ENCODE data around the gene CD209.

The CD209 gene

GRCh38 chr19:7694499-7694898 lies 52.8 kb downstream of the CD209 start:
- no peak overlapping the region for H3K4me3 ChIP-seq (ENCODE audit: low read depth, low read length)
- TF ChIP-seq CTCF (IDR thresholded peaks at IDR 0.05; ENCODE audit: low read depth, low read length, missing control alignments) = no peak
- DNase-seq (ENCODE audit: low read depth) = no peak

GRCh38 chr19:7692417-7693088 lies 54.8 kb downstream of the CD209 start:
- no peak for TF ChIP-seq CTCF (IDR thresholded peaks at IDR 0.05; ENCODE audit: low read depth, low read length, missing control alignments)
- no peak overlapping the region for H3K4me3 ChIP-seq (ENCODE audit: low read depth, low read length)
- no peak for DNase-seq (ENCODE audit: low read depth)

DNA sequence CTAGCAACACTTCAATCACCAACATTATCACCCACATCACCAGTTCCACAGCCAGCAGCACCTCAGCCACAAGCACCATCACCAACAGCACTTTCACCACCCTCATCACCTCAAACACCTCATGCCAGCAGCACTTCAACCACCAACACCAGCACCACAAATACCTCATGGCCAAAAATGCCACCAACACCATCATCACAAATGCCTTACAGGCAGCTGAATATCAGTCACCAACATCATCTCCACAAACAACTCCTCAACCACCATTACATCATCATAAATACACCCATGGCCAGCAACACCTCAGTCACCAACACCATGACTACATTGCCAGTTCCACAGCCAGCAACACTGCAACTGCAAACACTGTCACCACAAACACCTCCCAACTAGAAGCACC lies 55.8 kb downstream of the CD209 start:
- no peak for DNase-seq (ENCODE audit: low read depth)
- no peak for TF ChIP-seq CTCF (IDR thresholded peaks at IDR 0.05; ENCODE audit: low read depth, low read length, missing control alignments)
- no peak overlapping the region for H3K4me3 ChIP-seq (ENCODE audit: low read depth, low read length)

DNA sequence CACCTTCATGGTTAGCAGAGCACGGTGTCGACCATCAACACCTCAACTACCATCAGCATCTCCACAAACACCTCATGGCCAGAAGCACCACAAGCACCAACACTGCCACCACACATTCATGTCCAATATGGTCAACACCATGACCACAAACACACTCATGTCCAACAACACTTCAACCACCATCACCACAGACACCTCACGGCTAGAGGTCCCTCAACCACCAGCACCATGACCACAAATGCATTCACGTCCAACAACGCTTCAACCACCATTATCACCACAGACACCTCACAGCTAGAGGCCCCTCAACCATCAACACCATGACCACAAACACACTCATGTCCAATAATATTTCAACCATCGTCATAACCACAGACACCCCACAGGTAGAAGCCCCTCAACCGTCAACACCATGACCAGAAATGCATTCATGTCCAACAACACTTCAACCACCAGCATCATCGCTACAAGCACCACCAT lies 56.5 kb downstream of the CD209 start:
- no peak for DNase-seq (ENCODE audit: low read depth)
- no peak overlapping the region for H3K4me3 ChIP-seq (ENCODE audit: low read depth, low read length)
- TF ChIP-seq CTCF (IDR thresholded peaks at IDR 0.05; ENCODE audit: low read depth, low read length, missing control alignments) = no peak

All from GM12864 (cell line).